IPS-18a (cell line): ENCODE measurements around the gene NCKAP5.
"Not testable (repeated sequence)": the region's sequence is repeated elsewhere in the genome, so short reads cannot be mapped to it uniquely, and the experiment has no call there.

Source experiments
- H3K27ac ChIP-seq: one replicate; pipeline ENCODE4 v1.5.1; 2013; ENCODE audit warnings: low read length
- H3K27me3 ChIP-seq: one replicate; pipeline ENCODE4 v1.6.1; 2013; ENCODE audit warnings: mild to moderate bottlenecking, low read length; ENCODE audit not compliant: control insufficient read depth, insufficient read depth
- H3K36me3 ChIP-seq: one replicate; pipeline ENCODE4 v1.6.1; 2013; ENCODE audit warnings: low read depth, low read length; ENCODE audit not compliant: control insufficient read depth
- H3K4me1 ChIP-seq: one replicate; pipeline ENCODE4 v1.6.1; 2013; ENCODE audit warnings: low read depth, low read length; ENCODE audit not compliant: control insufficient read depth
- H3K4me3 ChIP-seq: one replicate; pipeline ENCODE4 v1.5.1; 2013; ENCODE audit warnings: low read length
- H3K9ac ChIP-seq: one replicate; pipeline ENCODE4 v1.6.1; 2013; ENCODE audit warnings: mild to moderate bottlenecking, low read length, moderate library complexity
- H3K9me3 ChIP-seq: one replicate; pipeline ENCODE4 v1.6.1; 2013; ENCODE audit warnings: low read depth, low read length; ENCODE audit not compliant: control insufficient read depth

NCKAP5 gene

GRCh38 chr2:133521146-133521745, 47.0 kb downstream of the NCKAP5 start:
- Histone ChIP-seq H3K4me3 (no peak overlapping the region), H3K4me1 (peaks cover 11% of the 10 kb centered on the region), H3K36me3 (no peaks in the 10 kb centered on the region), H3K27me3 (peaks cover 51% of the 10 kb centered on the region), H3K9ac (no peak overlapping the region), H3K9me3 (no peaks in the 10 kb centered on the region), H3K27ac (no peak overlapping the region)

GRCh38 chr2:133519677-133520076, 48.6 kb downstream of the NCKAP5 start:
- Histone ChIP-seq H3K4me1 (peaks cover 11% of the 10 kb centered on the region), H3K27me3 (peaks cover 42% of the 10 kb centered on the region)
- not testable (repeated sequence) for H3K9ac ChIP-seq, H3K27ac ChIP-seq, H3K9me3 ChIP-seq, H3K4me3 ChIP-seq, H3K36me3 ChIP-seq

GRCh38 chr2:133518700-133519344, 49.4 kb downstream of the NCKAP5 start:
- peaks cover 9% of the 10 kb centered on the region for H3K4me1 ChIP-seq
- H3K9ac ChIP-seq, result no peak overlapping the region
- peaks cover 34% of the 10 kb centered on the region for H3K27me3 ChIP-seq
- H3K9me3 ChIP-seq, result no peaks in the 10 kb centered on the region
- no peaks in the 10 kb centered on the region for H3K36me3 ChIP-seq
- no peak overlapping the region for H3K4me3 ChIP-seq
- no peak overlapping the region for H3K27ac ChIP-seq

GRCh38 chr2:133517876-133518275, 50.4 kb downstream of the NCKAP5 start:
- no peak overlapping the region for H3K9ac ChIP-seq
- H3K4me3 ChIP-seq, result no peak overlapping the region
- H3K27ac ChIP-seq, result no peak overlapping the region

GRCh38 chr2:133516405-133517026, 51.7 kb downstream of the NCKAP5 start:
- no peaks in the 10 kb centered on the region for H3K4me1 ChIP-seq
- H3K27me3 ChIP-seq, result peaks cover 11% of the 10 kb centered on the region
- H3K9ac ChIP-seq, result no peak overlapping the region
- no peaks in the 10 kb centered on the region for H3K36me3 ChIP-seq
- no peak overlapping the region for H3K4me3 ChIP-seq
- no peak overlapping the region for H3K27ac ChIP-seq
- no peaks in the 10 kb centered on the region for H3K9me3 ChIP-seq

More at GRCh38 chr2:133517876-133518275, 50.4 kb downstream of the NCKAP5 start:
- Histone ChIP-seq H3K27me3 (peaks cover 24% of the 10 kb centered on the region), H3K9me3 (no peaks in the 10 kb centered on the region), H3K36me3 (no peaks in the 10 kb centered on the region), H3K4me1 (no peaks in the 10 kb centered on the region)

- H3K4me3 ChIP-seq, result no peak overlapping the region
- no peaks in the 10 kb centered on the region for H3K9me3 ChIP-seq
- no peaks in the 10 kb centered on the region for H3K4me1 ChIP-seq
- H3K36me3 ChIP-seq, result no peaks in the 10 kb centered on the region
- H3K9ac ChIP-seq, result no peak overlapping the region
- no peak overlapping the region for H3K27ac ChIP-seq
- no peaks in the 10 kb centered on the region for H3K27me3 ChIP-seq
These were observed 53.0 kb downstream of the NCKAP5 start for GRCh38 chr2:133515271-133515670.

GRCh38 chr2:133513893-133514292, 54.4 kb downstream of the NCKAP5 start:
- Histone ChIP-seq H3K9ac (no peak overlapping the region), H3K36me3 (no peaks in the 10 kb centered on the region), H3K4me1 (no peaks in the 10 kb centered on the region), H3K4me3 (no peak overlapping the region), H3K9me3 (no peaks in the 10 kb centered on the region), H3K27ac (no peak overlapping the region), H3K27me3 (no peaks in the 10 kb centered on the region)

GRCh38 chr2:133512121-133512520, 56.1 kb downstream of the NCKAP5 start:
- H3K4me3 ChIP-seq, result no peak overlapping the region
- H3K27me3 ChIP-seq, result no peaks in the 10 kb centered on the region
- no peaks in the 10 kb centered on the region for H3K4me1 ChIP-seq
- no peak overlapping the region for H3K27ac ChIP-seq
- H3K36me3 ChIP-seq, result no peaks in the 10 kb centered on the region
- H3K9me3 ChIP-seq, result no peaks in the 10 kb centered on the region
- H3K9ac ChIP-seq, result no peak overlapping the region

- no peak overlapping the region for H3K4me3 ChIP-seq
- H3K9me3 ChIP-seq, result no peaks in the 10 kb centered on the region
- no peaks in the 10 kb centered on the region for H3K4me1 ChIP-seq
- H3K9ac ChIP-seq, result no peak overlapping the region
- H3K27me3 ChIP-seq, result no peaks in the 10 kb centered on the region
- no peaks in the 10 kb centered on the region for H3K36me3 ChIP-seq
- no peak overlapping the region for H3K27ac ChIP-seq
These were observed 56.6 kb downstream of the NCKAP5 start for GRCh38 chr2:133511679-133512078.

- no peaks in the 10 kb centered on the region for H3K4me1 ChIP-seq
These were observed 58.5 kb downstream of the NCKAP5 start for GRCh38 chr2:133509777-133510176.

GRCh38 chr2:133508546-133509165, 59.6 kb downstream of the NCKAP5 start:
- H3K9me3 ChIP-seq, result no peaks in the 10 kb centered on the region
- no peaks in the 10 kb centered on the region for H3K27me3 ChIP-seq
- H3K9ac ChIP-seq, result no peak overlapping the region
- no peaks in the 10 kb centered on the region for H3K4me1 ChIP-seq
- no peak overlapping the region for H3K4me3 ChIP-seq
- no peak overlapping the region for H3K27ac ChIP-seq
- H3K36me3 ChIP-seq, result no peaks in the 10 kb centered on the region

More at GRCh38 chr2:133509777-133510176, 58.5 kb downstream of the NCKAP5 start:
- Histone ChIP-seq H3K9ac (no peak overlapping the region), H3K27me3 (no peaks in the 10 kb centered on the region), H3K4me3 (no peak overlapping the region), H3K36me3 (no peaks in the 10 kb centered on the region), H3K27ac (no peak overlapping the region), H3K9me3 (no peaks in the 10 kb centered on the region)
